ENCODE results near the gene CYP4F22.

The CYP4F22 gene

DNA sequence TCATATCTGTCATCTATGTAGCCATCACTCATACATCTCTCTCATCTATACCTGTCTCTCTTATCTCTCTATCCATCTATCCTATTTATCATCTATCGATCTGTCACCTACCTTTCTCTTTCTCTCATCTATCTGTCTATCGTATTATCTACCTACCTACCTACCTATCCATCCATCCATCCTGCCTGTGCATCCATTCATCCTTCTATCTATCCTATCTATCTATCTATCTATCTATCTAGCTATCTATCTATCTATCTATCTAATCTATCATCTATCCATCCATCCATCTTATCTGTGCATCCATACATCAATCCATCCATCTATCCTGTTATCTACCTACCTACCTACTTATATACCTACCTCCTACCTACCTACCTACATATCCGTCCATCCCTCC, 62.1 kb downstream of the CYP4F22 start:
- TF ChIP-seq, protein P1, sequence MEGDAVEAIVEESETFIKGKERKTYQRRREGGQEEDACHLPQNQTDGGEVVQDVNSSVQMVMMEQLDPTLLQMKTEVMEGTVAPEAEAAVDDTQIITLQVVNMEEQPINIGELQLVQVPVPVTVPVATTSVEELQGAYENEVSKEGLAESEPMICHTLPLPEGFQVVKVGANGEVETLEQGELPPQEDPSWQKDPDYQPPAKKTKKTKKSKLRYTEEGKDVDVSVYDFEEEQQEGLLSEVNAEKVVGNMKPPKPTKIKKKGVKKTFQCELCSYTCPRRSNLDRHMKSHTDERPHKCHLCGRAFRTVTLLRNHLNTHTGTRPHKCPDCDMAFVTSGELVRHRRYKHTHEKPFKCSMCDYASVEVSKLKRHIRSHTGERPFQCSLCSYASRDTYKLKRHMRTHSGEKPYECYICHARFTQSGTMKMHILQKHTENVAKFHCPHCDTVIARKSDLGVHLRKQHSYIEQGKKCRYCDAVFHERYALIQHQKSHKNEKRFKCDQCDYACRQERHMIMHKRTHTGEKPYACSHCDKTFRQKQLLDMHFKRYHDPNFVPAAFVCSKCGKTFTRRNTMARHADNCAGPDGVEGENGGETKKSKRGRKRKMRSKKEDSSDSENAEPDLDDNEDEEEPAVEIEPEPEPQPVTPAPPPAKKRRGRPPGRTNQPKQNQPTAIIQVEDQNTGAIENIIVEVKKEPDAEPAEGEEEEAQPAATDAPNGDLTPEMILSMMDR (IDR thresholded peaks at IDR 0.05; ENCODE audit: low read depth, low read length) = no peak
- no peaks in the 10 kb centered on the region for H3K36me3 ChIP-seq
- H3K4me3 ChIP-seq (ENCODE audit: low read depth, low read length) = no peak overlapping the region
- no peaks in the 10 kb centered on the region for H3K27me3 ChIP-seq
- DNase-seq = no peak
- no peaks in the 10 kb centered on the region for H3K4me1 ChIP-seq
- no peaks in the 10 kb centered on the region for H3K9me3 ChIP-seq

DNA sequence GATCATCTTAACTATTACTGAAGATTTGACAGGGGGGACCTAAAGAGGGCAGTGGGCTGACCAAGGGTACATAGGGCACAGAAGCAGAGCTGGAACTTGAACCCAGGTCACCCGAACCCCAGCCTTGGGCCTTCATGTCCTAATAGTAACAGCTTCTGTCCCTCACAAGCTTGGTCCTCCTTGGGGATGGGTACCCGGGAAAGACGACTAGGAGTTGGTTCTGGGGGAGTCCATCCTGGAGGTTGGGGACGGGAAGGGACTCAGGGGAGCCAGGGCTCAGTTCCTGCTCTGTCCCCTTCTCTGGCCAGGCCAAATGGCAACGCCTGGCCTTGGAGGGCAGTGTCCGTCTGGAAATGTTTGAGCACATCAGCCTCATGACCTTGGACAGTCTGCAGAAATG, 67.1 kb downstream of the CYP4F22 start:
- 0 out of 2 replicates have a peak, but pooled peaks cover 3% of the 10 kb centered on the region for H3K27me3 ChIP-seq

DNA sequence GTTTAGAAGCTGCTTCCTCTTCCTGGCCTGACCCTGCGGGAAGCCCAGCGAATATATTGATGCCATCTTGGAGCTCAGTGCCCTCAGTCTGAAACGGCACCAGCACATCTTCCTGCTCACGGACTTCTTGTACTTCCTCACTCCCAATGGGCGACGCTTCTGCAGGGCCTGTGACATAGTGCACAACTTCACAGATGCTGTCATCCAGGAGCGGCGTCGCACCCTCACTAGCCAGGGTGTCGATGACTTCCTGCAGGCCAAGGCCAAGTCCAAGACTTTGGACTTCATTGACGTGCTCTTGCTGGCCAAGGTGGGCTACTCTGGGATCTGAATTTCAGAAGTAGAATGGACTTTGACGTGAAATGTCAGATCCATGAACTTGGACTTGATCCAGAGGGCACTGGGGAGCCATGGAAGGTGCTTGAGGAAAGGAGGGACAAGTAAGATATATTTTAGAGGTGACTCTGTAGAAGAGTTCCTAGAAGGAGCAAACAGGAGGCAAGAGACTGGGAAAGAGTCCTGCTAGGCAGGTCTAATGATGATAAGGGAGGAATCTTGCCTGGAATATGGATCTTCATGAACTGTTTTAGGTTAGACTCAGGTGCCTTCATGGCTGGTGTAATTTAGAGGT, 68.3 kb downstream of the CYP4F22 start:
- Histone ChIP-seq H3K36me3 (no peaks in the 10 kb centered on the region), H3K4me1 (no peaks in the 10 kb centered on the region), H3K4me3 (ENCODE audit: low read depth, low read length) (no peak overlapping the region), H3K27me3 (0 out of 2 replicates have a peak, but pooled peaks cover 6% of the 10 kb centered on the region), H3K9me3 (no peaks in the 10 kb centered on the region)
- TF ChIP-seq, protein P1 (IDR thresholded peaks at IDR 0.05; ENCODE audit: low read depth, low read length) = no peak
- DNase-seq = no peak

More for the DNA sequence above, 67.1 kb downstream of the CYP4F22 start:
- no peaks in the 10 kb centered on the region for H3K9me3 ChIP-seq
- no peaks in the 10 kb centered on the region for H3K36me3 ChIP-seq
- H3K4me1 ChIP-seq = no peaks in the 10 kb centered on the region
- DNase-seq = no peak
- no peak overlapping the region for H3K4me3 ChIP-seq (ENCODE audit: low read depth, low read length)
- TF ChIP-seq, protein P1 (IDR thresholded peaks at IDR 0.05; ENCODE audit: low read depth, low read length) = no peak

DNA sequence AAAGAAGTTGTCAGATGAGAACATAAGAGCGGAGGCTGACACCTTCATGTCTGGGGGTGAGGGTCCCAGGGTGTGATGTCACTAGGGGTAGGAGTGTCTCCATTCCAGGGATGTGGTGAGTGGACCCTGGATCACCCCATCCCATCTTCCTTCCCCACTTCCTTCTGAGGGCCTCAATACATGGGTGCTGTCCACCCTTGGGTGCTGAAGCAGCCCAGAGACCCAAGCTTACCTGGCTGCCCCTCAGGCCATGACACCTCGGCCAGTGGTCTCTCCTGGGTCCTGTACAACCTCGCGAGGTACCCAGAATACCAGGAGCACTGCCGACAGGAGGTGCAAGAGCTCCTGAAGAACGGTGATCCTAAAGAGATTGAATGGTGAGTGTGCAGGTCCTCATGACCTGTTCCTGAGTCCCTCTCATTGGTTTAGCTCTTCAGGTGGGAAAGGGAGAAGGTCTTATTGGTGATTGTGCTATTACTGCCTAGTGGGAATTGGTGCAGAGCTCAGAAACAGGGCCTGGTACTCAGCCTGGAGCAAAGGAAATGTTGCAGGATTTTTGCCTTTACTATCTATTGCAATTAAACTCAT, 69.0 kb downstream of the CYP4F22 start:
- no peak for DNase-seq
- Histone ChIP-seq H3K27me3 (0 out of 2 replicates have a peak, but pooled peaks cover 12% of the 10 kb centered on the region), H3K4me1 (no peaks in the 10 kb centered on the region), H3K4me3 (ENCODE audit: low read depth, low read length) (no peak overlapping the region), H3K36me3 (no peaks in the 10 kb centered on the region), H3K9me3 (no peaks in the 10 kb centered on the region)
- TF ChIP-seq, protein P1 (IDR thresholded peaks at IDR 0.05; ENCODE audit: low read depth, low read length) = no peak

DNA sequence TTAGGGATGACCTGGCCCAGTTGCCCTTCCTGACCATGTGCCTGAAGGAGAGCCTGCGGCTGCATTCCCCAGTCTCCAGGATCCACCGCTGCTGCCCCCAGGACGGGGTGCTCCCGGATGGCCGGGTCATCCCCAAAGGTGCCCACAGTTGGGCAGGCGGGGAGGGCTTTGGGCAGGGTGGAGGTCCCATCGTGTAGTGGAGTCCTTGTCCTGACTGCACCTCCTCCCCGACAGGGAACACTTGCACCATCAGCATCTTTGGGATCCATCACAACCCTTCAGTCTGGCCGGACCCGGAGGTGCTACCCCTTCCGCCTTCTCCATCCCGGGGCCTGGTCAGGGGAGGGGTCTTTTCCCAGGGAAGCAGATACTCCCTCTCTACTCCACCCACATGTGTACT, 75.0 kb downstream of the CYP4F22 start:
- Histone ChIP-seq H3K4me3 (ENCODE audit: low read depth, low read length) (no peak overlapping the region), H3K4me1 (no peaks in the 10 kb centered on the region), H3K36me3 (no peaks in the 10 kb centered on the region), H3K9me3 (no peaks in the 10 kb centered on the region), H3K27me3 (peaks cover 26% of the 10 kb centered on the region)
- no peak for DNase-seq
- TF ChIP-seq, protein P1 (IDR thresholded peaks at IDR 0.05; ENCODE audit: low read depth, low read length) = no peak

DNA sequence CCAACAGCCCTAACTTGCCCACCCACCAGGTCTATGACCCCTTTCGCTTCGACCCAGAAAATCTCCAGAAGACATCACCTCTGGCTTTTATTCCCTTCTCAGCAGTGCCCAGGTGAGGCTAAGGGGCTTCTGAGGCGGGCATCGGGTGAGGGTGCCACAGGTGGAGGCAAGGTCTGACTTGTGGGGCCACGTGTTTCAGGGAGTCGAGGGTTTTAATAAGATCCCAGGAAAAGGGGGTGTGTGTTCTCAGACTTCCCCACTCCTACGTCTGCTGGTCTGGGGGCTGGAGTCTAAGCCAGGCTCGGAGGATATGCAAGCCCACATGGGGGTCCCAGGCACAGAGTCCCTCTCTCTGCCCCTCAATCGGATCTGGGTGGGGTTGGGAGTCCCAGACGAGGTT, 75.8 kb downstream of the CYP4F22 start:
- H3K4me1 ChIP-seq = no peaks in the 10 kb centered on the region
- peak overlapping the region; percentile 19; the same call in 1 of the 2 replicates for H3K4me3 ChIP-seq (ENCODE audit: low read depth, low read length)
- peaks cover 26% of the 10 kb centered on the region for H3K27me3 ChIP-seq
- no peak for DNase-seq
- TF ChIP-seq, protein P1 (IDR thresholded peaks at IDR 0.05; ENCODE audit: low read depth, low read length) = no peak
- H3K9me3 ChIP-seq = no peaks in the 10 kb centered on the region
- no peaks in the 10 kb centered on the region for H3K36me3 ChIP-seq

All from BE2C (cell line).